SKM-1 (cell line): ENCODE measurements around the gene ACTA1.
A peak's percentile ranks its signal among the peaks of the same experiment; 100 is the strongest.
"Not testable (repeated sequence)": the region's sequence is repeated elsewhere in the genome, so short reads cannot be mapped to it uniquely, and the experiment has no call there.

ENCODE experiments used
- DNase-seq: peaks from one replicate; lab custom pipeline; 2025; ENCODE audit not compliant: unreplicated experiment; lab: John Stamatoyannopoulos, UW

Gene ACTA1

DNA sequence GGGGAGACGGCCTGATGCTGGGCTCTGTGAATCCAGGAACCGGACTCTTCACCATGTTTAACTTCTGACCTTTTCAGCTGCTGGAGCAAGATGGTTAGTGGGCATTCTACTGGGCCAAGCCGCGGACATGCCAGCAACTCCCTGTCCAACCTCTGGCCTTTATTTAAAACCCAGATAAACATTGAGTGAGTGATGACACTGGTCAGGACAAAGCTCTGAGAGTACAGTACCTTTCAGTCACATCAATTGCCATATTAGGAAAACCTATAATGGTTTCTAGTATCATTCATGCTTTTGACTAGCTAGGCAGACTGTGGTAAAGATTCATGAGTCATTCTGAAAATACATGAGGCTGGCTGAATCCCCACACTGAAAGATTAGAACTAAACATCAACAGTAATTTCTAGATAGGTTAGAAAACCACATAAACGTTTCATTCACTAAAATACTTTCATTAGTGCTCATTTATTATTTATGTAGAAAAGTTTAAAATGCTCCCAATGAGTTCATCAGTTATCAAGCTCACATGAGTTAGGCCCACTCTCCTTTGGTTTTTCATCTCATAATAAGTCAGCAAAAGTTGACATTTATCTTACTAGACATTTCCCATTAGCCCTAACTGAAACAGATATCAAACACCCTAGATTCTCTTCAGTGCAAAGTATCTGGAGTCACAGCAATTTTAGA lies 7.1 kb upstream of the ACTA1 start:
- DNase-seq: no peak

DNA sequence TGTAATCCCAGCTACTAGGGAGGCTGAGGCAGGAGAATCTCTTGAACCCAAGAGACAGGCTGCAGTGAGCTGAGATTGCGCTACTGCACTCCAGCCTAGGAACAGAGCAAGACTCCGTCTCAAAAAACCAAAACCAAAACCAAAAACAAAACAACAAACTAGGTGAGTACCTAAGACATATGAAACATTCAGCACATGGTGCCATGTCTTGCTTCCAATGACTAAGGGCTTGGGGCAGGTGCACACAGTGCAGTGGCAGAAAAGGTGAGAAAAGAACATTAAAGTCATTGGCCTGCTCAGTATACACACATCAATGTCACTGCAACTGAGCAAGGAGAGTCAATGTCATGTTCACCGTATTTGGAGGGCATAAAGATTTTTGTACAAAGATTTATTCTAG lies 4.1 kb upstream of the ACTA1 start:
- DNase-seq: no peak

DNA sequence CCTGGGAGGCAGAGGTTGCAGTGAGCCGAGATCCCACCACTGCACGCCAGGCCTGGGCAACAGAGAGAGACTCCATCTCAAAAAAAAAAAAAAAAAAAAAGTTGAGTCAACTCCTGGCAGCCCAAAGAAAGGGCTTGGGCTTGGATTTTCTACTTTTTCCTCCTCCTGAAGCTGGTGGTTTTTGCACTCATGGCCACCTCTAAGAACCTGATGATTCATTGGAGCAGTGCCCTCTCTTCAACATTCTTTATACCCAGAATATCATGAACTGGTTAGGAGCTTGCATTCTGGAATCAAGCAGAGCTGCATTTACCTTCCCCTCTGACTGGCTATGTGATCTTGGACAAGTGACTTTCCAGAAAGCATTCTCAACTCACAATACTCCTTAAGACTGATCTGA lies 3.5 kb upstream of the ACTA1 start:
- no peak for DNase-seq

DNA sequence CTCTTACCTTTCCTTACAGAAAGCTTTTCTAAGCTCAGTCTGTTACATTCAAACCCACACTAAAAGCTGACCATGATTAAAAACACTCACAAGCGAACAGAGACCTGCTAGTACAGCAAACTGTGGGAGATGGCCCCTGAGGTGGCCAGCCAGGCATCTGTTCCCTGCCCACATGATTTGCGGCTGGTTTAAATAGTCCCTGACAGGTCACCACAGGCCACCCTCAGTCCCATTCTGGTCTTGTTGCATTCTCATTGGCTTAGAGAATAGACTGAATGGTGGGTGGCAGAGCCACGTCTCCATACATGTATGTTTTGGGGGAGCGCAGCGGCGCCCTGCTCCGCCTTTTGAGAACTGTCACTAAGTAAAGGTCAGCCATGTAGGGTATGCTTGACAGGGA lies 2.3 kb upstream of the ACTA1 start:
- DNase-seq: no peak

DNA sequence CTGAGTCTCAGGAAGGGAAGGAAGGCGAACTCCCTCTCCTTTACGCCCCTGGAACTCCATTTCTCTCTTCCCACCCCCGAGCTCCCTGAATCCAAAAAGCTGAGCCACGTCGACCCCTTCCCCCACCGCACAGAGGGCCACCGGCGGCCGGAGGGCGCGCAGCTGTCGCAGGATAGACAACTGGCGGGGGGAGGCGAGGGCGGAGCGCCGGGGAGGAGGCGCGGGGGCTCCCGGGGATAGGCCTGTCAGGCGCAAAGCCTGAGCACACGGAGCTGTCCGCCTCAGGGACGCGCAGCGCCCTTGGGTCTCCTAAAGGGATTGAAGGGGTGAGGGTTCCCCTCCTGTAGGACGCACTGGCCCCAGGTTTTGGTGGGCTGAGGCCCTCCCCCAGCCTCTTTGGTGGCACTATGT lies 752 bp upstream of the ACTA1 start:
- no peak for DNase-seq

DNA sequence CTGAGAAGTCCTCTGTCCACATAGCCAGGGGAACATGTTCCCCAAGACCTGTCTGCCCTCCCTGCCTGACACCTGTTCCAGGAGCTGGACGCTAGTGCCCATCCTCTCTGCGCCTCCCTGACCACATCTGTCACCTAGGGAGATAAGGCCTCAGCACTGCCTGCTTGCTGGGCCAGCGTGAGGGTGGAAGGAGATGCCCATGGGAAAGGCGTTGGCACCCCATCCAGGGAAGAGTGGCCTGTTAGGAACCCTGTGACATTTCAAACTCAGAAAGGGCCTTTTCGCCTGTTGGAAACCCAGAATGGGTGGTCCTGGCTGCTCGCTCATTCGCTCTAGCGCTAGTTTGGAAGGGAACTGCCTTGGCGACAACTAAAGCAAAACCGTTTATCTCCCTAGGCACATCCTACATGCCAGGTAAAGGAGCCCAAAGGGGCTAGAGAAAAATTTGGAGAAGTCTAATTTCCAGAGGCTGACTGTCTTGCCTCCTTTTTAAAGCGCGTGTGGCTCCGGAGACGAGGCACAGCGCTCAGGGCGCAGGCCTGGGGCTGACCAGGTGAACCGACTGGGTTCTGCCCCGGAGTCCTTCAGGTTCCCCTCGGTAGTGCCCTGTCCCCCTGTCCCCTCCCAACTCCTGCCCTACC lies 410 bp downstream of the ACTA1 start:
- DNase-seq: no peak

DNA sequence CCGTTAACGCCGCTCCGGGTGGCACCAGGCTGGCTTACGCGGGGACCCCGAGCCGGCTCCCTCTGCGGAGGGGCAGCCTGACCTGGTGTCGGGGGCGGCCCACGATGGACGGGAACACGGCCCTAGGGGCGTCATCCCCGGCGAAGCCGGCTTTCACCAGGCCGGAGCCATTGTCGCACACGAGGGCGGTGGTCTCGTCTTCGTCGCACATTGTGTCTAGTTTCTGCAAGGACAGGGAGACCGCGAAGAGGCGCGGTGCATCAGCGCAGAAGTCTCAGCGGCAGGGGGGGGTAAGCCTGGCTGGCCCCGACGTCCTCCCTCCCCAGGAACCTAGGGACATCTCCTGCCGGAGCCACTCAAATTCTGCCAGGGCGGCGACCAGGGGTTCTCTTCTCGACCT lies 989 bp downstream of the ACTA1 start:
- DNase-seq: no peak

DNA sequence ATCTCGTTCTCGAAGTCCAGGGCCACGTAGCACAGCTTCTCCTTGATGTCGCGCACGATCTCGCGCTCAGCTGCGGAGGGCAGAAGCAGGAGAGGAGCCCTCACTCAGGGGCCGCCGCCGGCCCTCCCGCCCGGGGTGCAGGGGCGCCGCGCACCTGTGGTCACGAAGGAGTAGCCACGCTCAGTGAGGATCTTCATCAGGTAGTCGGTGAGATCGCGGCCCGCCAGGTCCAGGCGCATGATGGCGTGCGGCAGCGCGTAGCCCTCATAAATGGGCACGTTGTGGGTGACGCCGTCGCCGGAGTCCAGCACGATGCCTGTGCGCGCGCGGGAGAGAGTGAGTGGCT lies 1.8 kb downstream of the ACTA1 start:
- DNase-seq: no peak

DNA sequence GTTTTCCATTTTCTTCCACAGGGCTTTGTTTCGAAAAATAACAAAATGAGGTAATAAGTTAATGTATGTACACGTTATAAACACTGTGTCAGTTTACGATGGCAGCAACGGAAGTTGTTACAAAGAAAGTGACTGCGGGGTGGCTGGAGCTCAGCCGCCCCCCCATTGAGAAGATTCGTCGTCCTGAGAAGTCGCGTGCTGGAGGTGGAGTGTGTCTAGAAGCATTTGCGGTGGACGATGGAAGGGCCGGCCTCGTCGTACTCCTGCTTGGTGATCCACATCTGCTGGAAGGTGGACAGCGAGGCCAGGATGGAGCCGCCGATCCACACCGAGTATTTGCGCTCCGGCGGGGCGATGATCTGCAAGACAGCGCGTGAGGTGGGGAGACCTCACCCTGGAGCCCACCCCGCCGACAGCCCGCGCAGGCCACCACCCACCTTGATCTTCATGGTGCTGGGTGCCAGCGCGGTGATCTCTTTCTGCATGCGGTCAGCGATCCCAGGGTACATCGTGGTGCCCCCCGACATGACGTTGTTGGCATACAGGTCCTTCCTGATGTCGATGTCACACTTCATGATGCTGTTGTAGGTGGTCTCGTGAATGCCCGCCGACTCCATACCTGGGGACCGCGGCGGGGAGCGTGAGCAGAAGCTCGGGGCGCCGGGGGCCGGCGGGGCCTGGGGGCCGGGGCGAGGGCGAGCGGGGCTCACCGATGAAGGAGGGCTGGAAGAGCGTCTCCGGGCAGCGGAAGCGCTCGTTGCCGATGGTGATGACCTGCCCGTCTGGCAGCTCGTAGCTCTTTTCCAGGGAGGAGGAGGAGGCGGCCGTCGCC lies 2.4 kb downstream of the ACTA1 start:
- no peak for DNase-seq

DNA sequence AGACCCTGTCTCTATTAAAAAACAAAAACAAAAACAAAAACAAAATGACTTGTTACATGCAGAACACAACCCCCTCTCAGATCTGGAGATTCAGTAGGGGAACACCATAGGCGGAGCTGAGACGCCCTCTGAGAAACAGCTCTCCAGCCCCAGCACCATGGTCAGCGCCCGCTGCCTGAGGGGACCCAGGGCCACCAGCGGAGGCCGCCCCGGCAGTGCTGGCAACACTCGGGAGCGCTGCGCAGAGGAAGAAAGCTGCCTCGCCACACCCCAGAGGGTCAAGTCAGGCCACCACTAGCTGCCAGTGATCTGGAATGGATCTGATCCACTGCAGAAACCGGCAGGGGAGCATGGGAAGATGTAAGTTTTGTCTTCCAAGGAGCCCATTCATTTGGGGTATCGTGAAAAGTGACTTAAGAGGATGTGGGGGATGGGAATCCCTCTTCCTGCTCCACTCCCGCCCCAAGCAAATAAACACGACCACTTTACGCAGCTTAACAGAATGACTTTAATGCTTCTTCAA lies 3.1 kb downstream of the ACTA1 start:
- no peak for DNase-seq

DNA sequence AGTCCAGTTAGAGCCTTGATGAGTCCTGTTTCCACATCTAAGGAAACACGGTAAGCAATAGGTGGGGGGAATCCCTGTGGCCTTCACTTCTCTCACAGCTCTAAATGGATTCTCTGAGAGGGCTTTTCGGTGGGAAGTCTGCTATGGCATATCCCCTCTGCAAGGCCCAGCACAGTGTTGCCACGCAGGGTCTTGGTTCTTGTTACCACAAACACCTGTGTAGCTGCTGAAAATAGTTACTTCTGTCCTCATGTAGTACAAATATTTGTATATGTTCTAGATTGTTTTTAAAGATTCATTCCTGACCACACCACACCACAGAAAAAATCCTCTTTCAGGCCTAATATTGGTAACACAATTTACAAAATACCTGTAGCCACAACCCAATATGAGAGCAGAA lies 5.6 kb downstream of the ACTA1 start:
- no peak for DNase-seq

DNA sequence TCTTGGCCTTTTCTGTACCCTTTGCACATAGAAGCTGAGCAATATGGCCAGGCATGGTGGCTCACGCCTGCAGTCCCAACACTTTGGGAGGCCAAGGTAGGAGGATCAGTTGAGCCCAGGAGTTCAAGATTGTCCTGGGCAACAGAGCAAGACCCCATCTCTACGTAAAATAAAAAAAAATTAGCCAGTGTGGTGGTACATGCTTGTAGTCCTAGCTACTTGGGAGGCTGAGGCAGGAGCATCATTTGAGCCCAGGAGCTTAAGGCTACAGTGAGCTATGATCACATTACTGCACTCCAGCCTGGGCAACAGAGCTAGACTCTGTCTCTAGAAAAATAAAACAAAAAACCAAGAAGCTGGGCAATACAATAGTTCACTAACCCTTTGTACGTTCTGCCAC lies 6.3 kb downstream of the ACTA1 start:
- no peak for DNase-seq

DNA sequence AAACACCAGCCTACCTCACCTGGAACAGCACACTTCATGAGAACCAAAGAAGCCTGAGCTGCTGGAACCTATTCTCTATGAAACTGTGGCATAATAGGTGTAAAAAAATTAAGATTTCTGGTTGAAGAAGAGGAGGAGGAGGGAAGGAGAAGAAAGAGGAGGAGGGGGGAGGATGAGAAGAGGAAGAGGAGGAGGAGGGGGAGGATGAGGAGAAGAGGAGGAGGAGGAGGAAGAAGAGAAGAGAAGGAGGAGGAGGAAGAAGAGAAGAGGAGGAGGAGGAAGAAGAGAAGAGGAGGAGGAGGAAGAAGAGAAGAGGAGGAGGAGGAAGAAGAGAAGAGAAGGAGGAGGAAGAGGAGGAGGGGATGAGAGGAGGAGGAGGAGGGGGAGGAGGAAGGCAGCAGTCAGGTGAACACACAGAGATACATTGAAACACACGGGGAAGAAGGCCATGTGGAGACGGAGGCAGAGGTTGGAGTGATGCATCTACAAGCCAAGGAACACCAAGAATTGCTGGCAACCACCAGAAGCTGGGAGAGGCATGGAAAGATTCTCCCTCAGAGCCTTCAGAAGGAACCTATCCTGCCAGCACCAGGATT lies 8.2 kb downstream of the ACTA1 start:
- no peak for DNase-seq

DNA sequence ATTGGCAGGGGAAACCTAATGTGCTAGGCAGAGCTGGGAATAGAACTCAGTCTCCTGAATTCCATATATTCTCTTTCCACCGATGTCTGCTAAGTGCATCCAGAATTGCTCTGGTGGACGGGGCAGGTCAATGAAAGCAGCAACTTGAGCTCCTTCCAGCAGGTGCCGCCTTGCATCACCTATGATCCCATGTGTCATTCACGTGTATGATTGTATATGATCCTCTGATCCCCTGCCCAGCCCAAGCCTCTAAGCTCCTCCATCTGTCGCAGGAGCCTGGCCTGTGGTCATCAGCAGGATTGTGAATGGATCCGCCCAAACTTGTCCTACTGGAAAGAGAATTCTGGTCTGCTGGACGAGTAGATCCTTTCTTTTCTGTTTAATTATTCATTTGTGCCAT lies 13.1 kb downstream of the ACTA1 start:
- DNase-seq: no peak

DNA sequence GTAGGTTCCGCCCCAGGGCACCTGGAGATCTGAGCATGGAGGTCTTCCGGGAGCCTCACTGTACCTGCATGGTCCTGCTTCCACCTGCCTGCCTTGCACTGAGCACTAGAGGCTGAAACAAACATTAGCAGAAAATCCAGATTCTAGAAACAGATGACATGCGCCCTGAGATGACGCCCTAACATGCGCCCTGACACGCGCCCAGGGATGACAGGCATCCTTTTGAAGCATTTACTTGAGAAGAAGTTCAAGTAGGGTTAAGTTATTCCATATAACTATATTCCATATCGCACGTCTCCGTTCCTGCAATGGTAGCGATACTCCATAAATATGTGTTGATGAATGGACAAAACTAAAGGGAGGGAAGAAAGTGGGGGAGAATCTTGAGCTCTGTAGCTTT lies 13.7 kb downstream of the ACTA1 start:
- DNase-seq: no peak

DNA sequence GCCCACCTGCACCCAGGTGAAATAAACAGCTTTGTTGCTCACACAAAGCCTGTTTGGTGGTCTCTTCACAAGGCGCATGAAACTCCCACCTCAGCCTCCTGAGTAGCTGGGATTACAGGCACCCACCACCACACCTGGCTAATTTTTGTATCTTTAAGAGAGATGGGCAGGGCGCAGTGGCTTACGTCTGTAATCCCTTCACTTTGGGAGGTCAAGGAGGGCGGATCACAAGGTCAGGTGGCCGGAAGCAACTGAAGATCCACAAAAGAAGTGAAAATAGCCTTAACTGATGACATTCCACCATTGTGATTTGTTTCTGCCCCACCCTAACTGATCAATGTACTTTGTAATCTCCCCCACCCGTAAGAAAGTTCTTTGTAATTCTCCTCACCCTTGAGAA lies 15.3 kb downstream of the ACTA1 start:
- DNase-seq: not testable (repeated sequence)

DNA sequence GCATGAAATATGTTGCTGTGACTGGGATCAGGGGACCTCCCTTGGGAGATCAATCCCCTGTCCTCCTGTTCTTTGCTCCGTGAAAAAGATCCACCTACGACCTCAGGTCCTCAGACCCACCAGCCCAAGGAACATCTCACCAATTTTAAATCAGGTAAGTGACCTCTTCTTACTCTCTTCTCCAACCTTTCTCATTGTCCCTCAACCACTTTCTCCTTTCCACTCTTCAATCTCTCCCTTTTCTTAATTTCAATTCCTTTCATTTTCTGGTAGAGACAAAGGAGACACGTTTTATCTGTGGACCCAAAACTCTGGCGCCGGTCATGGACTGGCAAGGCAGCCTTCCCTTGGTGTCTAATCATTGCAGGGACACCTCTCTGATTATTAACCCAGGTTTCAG lies 21.1 kb downstream of the ACTA1 start:
- DNase-seq: not testable (repeated sequence)

DNA sequence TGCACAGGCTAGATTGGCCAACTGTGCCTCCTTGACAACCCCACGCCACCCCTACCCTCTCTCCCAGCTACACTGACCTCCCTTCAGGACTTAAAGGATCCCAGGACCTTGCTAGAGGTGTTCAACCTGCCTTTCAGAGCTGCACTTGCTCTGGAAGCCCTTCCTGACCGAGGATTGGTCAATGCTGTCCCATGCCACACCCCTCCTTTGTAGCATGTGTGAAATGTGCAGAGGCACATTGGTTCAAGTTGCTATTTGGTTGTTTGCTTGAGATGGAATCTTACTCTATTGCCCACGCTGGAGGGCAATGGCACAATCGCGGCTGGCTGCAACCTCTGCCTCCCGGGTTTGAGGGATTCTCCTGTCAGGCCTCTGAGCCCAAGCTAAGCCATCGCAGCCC lies 21.8 kb downstream of the ACTA1 start:
- DNase-seq: no peak

DNA sequence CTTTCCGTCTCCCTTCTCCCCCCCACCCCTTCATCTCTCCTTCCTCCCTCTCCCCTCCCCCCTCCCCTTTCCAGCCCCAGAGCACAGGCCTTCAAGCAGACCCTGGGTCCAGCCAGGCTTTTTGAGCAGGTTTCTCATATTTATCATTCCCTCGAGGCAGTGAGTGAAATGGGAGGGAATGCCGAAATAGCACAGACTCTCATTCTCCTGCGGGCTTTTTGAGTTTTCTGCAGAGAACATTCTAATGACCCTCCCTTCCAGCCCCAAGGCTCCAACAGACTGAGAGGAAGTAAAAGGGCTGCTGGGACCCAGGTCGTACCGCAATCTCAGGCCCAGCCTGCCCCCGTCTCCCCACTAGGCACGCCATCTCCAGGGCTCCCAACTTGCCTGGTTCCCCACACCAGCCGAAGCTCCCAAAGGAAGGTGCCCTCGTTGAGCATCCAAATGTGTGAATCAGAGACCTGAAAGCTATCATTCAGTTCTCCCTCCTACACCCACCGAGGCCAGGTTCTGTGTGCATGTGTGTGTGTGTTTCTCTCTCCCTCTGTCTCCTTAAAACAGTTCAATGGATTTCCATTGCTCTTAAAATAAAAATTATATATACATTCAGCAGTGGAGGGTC lies 22.3 kb downstream of the ACTA1 start:
- DNase-seq: no peak

DNA sequence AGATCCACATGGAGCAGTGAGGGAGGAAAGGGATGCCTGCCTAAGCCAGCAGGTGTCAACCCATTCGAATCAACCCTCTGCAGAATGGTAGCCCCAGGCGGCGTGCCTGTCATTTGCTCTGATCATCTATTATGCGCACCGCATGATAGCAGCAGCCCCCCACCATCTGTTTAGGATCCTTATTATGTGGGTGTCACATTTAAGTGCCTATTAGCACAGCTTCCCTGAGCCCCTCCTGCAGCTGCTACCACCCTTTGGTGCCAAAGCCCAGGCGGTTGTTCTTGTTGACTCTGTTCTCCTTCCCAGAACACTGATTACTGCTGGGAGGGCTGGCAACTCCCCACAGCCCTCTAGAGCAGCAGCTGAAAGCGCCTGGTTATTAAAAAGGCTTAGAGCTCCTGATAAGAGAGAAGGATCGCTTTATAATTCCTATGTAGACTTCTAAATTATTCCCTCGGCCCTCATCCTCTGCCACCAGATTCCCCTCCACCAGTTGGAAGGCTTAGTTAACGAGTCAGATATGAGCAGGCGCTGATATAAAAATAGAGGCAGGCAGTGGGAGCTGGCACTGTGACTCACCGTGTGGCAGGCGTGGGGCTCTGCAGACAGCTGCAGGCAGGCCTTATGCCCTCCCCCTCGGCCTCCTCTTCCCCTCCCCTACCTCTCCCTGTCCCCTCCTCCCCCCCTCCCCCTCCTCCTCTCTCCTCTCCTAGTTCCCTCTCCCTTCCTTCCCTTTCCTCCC lies 23.0 kb downstream of the ACTA1 start:
- peak; percentile 61 for DNase-seq

DNA sequence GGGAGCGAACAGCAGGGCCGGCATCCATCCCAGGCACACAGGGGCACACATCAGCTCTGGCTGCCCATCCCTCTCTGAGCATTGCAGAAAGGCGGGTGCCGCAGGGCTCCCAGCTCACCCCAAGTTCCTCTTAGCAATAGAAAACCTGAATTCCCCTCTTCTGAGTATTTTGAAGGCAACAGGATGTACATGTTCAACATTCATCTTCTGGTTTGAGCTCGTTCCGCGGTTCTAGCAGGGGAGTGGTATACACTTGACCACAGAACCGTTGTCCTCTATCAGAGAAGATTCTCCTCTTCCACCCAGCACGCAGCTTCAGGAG lies 23.6 kb downstream of the ACTA1 start:
- no peak for DNase-seq
